IgD-negative memory B cell (primary cell): ENCODE measurements around the gene GPS1. TPM values are rescaled to one million over a fixed set of nuclear protein-coding genes. Genes with fewer than 3 reads are reported as not detected.

Experiments used
- H3K27ac Mint-ChIP-seq, 3 donors: one replicate each; pipeline ENCODE4 v1.8.0; 2020 to 2022; ENCODE audit warnings: mild to moderate bottlenecking in 3 of 3, mixed read lengths in 3 of 3, moderate library complexity in 1 of 3
- H3K27me3 Mint-ChIP-seq: one replicate; pipeline ENCODE4 v1.8.0; 2021; ENCODE audit warnings: mixed read lengths
- H3K36me3 Mint-ChIP-seq: one replicate; pipeline ENCODE4 v1.8.0; 2020; ENCODE audit warnings: mild to moderate bottlenecking, mixed read lengths
- H3K4me1 Mint-ChIP-seq, 3 donors: one replicate each; pipeline ENCODE4 v1.8.0; 2020 to 2022; ENCODE audit warnings: mixed read lengths in 3 of 3, mild to moderate bottlenecking in 1 of 3
- H3K4me3 Mint-ChIP-seq, 4 donors: one replicate each; pipeline ENCODE4 v1.8.0; 2020 to 2022; ENCODE audit warnings: mild to moderate bottlenecking in 4 of 4, mixed read lengths in 4 of 4, moderate library complexity in 3 of 4
- H3K9me3 Mint-ChIP-seq, 3 donors: one replicate each; pipeline ENCODE4 v1.8.0; 2020 to 2021; ENCODE audit warnings: mixed read lengths in 3 of 3, mild to moderate bottlenecking in 1 of 3
- polyA plus RNA-seq: library from polyadenylated mRNA; unstranded; fragments of 300-500 nt; fragmentation: Illumina TruSeq; gene quantifications from one replicate; pipeline ENCODE4 v1.2.3, GENCODE V29; 2021

The GPS1 gene
- polyA plus RNA-seq, 1 donor from 2014 or later, result 122 TPM

DNA sequence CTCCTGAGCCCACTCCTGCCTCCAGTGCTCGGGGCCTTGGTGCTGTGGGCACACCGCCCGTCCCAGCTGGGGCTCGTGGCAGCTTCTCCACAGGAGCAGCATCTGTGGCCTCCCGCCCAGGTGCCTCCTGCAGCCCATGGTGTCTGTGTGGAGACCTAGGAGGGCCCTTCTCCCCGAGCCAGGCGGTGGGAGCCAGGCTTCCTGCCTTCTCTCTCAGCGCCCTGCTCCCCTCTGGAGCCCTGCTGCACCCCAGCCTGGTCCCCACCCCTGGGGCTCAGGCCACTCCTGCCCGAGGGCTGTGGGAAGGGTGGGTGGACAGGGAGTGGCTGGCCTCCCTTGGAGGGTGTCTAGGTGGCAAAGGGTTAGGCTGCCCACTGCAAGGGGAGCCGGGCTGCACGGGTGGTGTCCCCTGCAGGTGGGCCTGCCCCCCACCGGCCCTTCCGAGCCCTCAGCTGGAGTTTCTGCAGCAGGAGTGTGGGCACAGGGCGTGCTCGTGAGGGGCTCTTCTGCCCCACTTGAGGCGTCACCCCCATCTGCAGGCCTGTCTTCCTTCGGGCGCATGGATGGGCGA, 40.0 kb upstream of the GPS1 start:
- Mint-ChIP-seq H3K27me3 (no peaks in the 10 kb centered on the region), H3K27ac (no peak overlapping the region), H3K36me3 (no peaks in the 10 kb centered on the region), H3K4me1 (no peaks in the 10 kb centered on the region), H3K4me3 (no peak overlapping the region), H3K9me3 (no peaks in the 10 kb centered on the region)

- H3K9me3 Mint-ChIP-seq, result no peaks in the 10 kb centered on the region
- no peak overlapping the region for H3K27ac Mint-ChIP-seq
- no peaks in the 10 kb centered on the region for H3K27me3 Mint-ChIP-seq
- no peaks in the 10 kb centered on the region for H3K36me3 Mint-ChIP-seq
- no peak overlapping the region for H3K4me3 Mint-ChIP-seq
- no peaks in the 10 kb centered on the region for H3K4me1 Mint-ChIP-seq
Observed at GRCh38 chr17:82012261-82012639, 39.4 kb upstream of the GPS1 start.

DNA sequence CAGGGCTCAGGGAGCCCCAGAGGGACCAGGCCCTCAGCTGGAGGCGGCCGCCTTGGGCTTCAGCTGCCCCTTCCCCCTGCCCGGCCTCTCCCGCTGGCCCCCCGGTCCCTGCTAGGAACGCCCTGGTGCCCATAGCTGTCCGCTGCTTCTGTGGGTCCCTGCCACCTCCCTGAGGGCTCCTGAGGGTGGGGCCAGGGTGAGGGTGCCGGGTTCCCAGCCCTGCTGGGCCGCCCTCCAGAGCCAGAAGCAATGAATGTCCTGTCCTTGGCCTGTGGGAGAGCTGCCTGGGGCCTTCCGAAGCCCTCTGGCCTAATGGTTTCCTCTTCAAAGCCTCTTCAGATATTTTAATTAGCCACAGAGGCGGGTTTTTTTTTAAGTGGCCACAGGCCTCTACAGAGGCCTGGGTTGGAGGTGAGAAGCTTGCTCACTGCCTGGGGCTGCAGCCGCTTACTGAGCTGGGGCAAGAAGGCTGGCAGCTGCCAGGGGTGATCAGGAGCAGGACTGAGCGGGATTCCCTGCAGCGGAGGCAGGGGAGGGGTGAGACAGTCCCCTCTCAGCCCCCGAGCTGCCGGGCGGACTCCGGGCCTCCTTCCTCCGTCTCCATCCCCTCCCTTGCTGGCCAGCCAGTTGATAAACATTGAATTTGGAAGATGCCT, 38.9 kb upstream of the GPS1 start:
- Mint-ChIP-seq H3K27ac (no peak overlapping the region), H3K4me1 (no peaks in the 10 kb centered on the region), H3K27me3 (no peaks in the 10 kb centered on the region), H3K4me3 (no peak overlapping the region), H3K36me3 (no peaks in the 10 kb centered on the region), H3K9me3 (no peaks in the 10 kb centered on the region)

GRCh38 chr17:82013341-82013740, 38.4 kb upstream of the GPS1 start:
- no peaks in the 10 kb centered on the region for H3K4me1 Mint-ChIP-seq
- H3K4me3 Mint-ChIP-seq, result no peak overlapping the region
- H3K9me3 Mint-ChIP-seq, result no peaks in the 10 kb centered on the region
- no peaks in the 10 kb centered on the region for H3K27me3 Mint-ChIP-seq
- no peaks in the 10 kb centered on the region for H3K36me3 Mint-ChIP-seq
- no peak overlapping the region for H3K27ac Mint-ChIP-seq

DNA sequence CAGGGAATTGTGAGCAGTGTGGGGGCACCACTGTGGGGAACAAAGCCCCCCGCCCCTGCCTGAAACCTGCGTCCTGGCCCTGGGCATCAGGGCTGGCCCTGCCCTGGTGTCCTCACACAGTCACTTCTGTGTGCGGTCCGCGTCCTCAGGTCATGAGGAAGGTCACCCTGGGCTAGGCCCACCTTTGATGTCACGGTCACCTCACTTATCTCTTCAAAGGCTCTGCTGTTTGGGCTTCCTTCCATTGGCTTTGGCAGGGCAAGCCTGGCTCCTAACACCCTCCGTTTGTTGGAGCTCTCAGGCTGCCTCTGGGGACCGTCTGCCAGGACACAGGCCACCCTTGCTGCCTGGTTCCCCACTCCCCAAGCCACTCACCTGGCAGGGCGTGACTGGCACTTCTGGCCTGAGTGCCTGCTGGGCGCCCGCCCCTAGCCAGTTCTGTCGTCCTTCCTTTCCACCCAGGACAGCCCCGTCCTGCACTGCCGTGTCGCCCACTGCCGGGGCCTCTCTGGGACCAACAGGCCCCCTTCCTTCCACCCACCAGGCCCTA, 37.9 kb upstream of the GPS1 start:
- Mint-ChIP-seq H3K9me3 (no peaks in the 10 kb centered on the region), H3K27ac (no peak overlapping the region), H3K27me3 (no peaks in the 10 kb centered on the region), H3K4me3 (no peak overlapping the region), H3K36me3 (no peaks in the 10 kb centered on the region), H3K4me1 (no peaks in the 10 kb centered on the region)

DNA sequence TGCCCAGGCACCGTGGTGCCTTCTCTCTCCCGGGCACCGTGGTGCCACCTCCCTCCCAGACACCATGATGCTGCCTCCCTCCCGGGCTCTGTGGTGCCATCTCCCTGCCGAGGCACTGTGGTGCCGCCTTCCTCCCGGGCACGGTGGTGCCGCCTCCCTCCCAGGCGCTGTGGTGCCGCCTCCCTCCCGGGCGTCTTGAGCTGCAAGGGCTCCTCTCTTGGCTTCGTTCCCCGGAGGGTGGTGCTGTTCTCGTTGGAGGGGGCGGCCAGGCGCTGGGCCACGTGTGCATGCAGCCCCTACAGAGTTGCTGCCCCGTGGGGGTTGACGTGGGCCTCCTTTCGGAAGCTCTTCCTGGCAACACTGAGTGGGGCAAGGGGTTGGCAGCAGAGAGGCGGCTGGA, 37.3 kb upstream of the GPS1 start:
- no peaks in the 10 kb centered on the region for H3K4me1 Mint-ChIP-seq
- H3K4me3 Mint-ChIP-seq, result no peak overlapping the region
- no peaks in the 10 kb centered on the region for H3K36me3 Mint-ChIP-seq
- H3K9me3 Mint-ChIP-seq, result no peaks in the 10 kb centered on the region
- H3K27me3 Mint-ChIP-seq, result no peaks in the 10 kb centered on the region
- no peak overlapping the region for H3K27ac Mint-ChIP-seq

GRCh38 chr17:82014971-82015310, 36.8 kb upstream of the GPS1 start:
- Mint-ChIP-seq H3K4me1 (no peaks in the 10 kb centered on the region), H3K9me3 (no peaks in the 10 kb centered on the region), H3K27ac (no peak overlapping the region), H3K27me3 (no peaks in the 10 kb centered on the region), H3K4me3 (no peak overlapping the region), H3K36me3 (no peaks in the 10 kb centered on the region)

- H3K9me3 Mint-ChIP-seq, result no peaks in the 10 kb centered on the region
- H3K36me3 Mint-ChIP-seq, result no peaks in the 10 kb centered on the region
- H3K27ac Mint-ChIP-seq, result no peak overlapping the region
- H3K4me1 Mint-ChIP-seq, result no peaks in the 10 kb centered on the region
- H3K4me3 Mint-ChIP-seq, result no peak overlapping the region
- H3K27me3 Mint-ChIP-seq, result no peaks in the 10 kb centered on the region
Observed at GRCh38 chr17:82015311-82015971, 36.3 kb upstream of the GPS1 start.

- no peaks in the 10 kb centered on the region for H3K9me3 Mint-ChIP-seq
- H3K36me3 Mint-ChIP-seq, result no peaks in the 10 kb centered on the region
- no peak overlapping the region for H3K27ac Mint-ChIP-seq
- H3K4me1 Mint-ChIP-seq, result peaks cover 0 to 2% (median under 1%) of the 10 kb centered on the region in 3 donors
- H3K4me3 Mint-ChIP-seq, result no peak overlapping the region
- H3K27me3 Mint-ChIP-seq, result no peaks in the 10 kb centered on the region
Observed at GRCh38 chr17:82016061-82016874, 35.4 kb upstream of the GPS1 start.

DNA sequence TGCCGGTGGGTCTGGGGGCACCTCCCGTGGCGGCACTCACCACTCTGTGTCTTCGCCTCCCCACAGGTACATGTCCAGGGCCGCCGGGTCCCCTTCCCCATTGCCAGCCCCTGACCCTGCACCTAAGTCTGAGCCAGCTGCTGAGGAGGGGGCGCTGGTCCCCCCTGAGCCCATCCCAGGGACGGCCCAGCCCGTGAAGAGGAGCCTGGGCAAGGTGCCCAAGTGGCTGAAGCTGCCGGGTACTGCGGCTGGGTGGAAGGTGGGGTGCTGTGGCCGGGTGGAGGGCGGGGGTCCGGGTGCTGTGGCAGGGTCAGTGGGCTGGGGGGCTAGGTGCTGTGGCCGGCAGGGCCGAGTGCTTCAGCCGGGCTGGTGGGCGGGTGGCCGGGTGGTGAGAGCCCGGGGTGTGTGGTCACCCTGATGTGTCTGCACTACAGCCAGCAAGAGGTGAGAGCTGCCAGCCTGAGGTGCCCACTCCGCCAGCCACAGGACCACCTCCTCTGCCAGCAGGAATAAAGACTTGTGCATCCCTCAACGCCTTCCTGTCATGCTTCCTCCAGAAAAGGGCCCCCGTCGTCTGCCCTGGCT, 34.7 kb upstream of the GPS1 start:
- H3K4me1 Mint-ChIP-seq, result peaks cover 5 to 7% (median 6%) of the 10 kb centered on the region in 3 donors
- no peaks in the 10 kb centered on the region for H3K9me3 Mint-ChIP-seq
- no peak overlapping the region for H3K27ac Mint-ChIP-seq
- no peak overlapping the region for H3K4me3 Mint-ChIP-seq
- no peaks in the 10 kb centered on the region for H3K27me3 Mint-ChIP-seq
- no peaks in the 10 kb centered on the region for H3K36me3 Mint-ChIP-seq

DNA sequence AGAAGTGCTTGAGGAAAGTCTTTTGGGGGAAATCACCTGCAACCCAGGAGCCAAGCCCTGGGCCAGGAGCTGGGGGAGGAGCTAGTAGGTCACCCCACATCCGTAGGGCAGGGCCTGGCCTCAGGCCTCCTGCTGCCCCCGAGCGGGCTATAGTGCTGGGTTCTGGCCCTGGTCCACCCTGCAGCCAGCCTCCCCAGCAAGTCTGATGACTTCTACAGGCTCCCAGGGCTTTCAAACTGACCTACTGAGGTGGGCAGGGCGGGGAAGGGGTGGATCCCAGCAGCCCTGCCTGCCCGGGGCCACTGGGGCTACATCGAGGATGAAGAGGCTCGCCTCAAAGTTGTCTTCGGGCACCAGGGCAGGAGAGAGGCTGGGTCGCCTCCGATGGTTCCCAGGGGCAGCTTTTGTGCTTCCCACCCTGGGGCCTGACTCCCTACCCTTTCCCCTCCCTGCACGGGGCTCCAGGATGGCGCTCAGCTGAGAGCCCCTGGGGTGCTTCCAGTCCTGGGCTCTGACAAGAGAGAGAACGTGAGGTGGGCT, 34.0 kb upstream of the GPS1 start:
- H3K4me1 Mint-ChIP-seq, result peaks cover 7% of the 10 kb centered on the region in 3 donors
- no peaks in the 10 kb centered on the region for H3K9me3 Mint-ChIP-seq
- H3K36me3 Mint-ChIP-seq, result no peaks in the 10 kb centered on the region
- H3K4me3 Mint-ChIP-seq, result no peak overlapping the region
- H3K27me3 Mint-ChIP-seq, result no peaks in the 10 kb centered on the region
- no peak overlapping the region for H3K27ac Mint-ChIP-seq

GRCh38 chr17:82018152-82018988, 33.3 kb upstream of the GPS1 start:
- Mint-ChIP-seq H3K27ac (peak overlapping the region in 1 of 3 donors; percentile 23), H3K9me3 (no peaks in the 10 kb centered on the region), H3K27me3 (no peaks in the 10 kb centered on the region), H3K4me3 (no peak overlapping the region), H3K4me1 (peaks cover 7 to 9% (median 7%) of the 10 kb centered on the region in 3 donors), H3K36me3 (no peaks in the 10 kb centered on the region)

DNA sequence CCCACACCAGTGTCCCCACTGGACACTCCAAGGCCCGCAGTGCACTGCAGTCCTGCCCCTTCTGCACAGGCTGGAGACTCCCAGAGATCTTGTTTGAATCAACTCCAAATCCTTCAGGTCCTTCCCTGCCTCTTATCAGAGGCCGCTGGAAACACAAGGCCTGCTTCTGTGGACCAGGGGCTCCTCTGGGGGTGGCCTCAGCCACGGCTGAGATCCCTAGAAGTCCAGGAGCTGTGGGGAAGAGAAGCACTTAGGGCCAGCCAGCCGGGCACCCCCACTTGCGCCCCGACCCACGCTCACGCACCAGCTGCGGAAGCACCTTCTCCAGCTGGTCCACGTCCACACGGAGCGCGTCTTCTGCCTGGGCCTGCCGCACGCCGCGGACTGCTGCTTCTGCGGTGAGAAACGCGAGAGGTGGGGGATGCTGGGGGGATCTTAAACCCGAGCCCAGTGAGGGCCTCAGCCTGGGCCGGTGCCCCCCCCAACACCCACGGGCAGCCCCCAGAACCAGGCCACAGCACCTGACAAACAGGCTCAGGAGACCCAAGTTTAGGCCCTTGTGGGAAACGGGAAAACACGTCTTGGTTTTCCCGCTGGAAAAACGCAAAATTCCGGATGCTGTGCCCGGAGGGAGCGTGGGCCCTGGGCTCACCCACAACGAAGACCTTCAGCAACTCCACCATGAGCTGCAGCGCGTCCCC, 32.6 kb upstream of the GPS1 start:
- Mint-ChIP-seq H3K27me3 (no peaks in the 10 kb centered on the region), H3K27ac (no peak overlapping the region)

More for the DNA sequence above, 32.6 kb upstream of the GPS1 start:
- Mint-ChIP-seq H3K4me1 (peaks cover 7 to 10% (median 9%) of the 10 kb centered on the region in 3 donors), H3K9me3 (no peaks in the 10 kb centered on the region), H3K36me3 (no peaks in the 10 kb centered on the region), H3K4me3 (peak overlapping the region in 1 of 4 donors; percentile 17)
